Fibroblast of lung (primary cell): ENCODE measurements around the gene KIF5A. TPM values are rescaled to one million over a fixed set of nuclear protein-coding genes. Genes with fewer than 3 reads are reported as not detected.
A peak's percentile ranks its signal among the peaks of the same experiment; 100 is the strongest.

Experiments used
- DNase-seq, 2 donors: peaks; one replicate each; pipeline versions ENCODE4 v3.0.0 to v3.0.0-alpha.2; 2010; ENCODE audit warnings: low read depth in 2 of 2
- H2AFZ ChIP-seq: 2 replicates; pipeline ENCODE4 v1.5.1; 2012; ENCODE audit warnings: low read length, control low read depth, inconsistent platforms
- H3K27ac ChIP-seq: 2 replicates; pipeline ENCODE4 v1.5.1; 2011; ENCODE audit warnings: low read length, control low read depth; ENCODE audit not compliant: insufficient read depth
- H3K27me3 ChIP-seq: 2 replicates; pipeline ENCODE4 v1.5.1; 2011; ENCODE audit warnings: mild to moderate bottlenecking, low read length; ENCODE audit not compliant: control insufficient read depth, insufficient read depth
- H3K36me3 ChIP-seq: 2 replicates; pipeline ENCODE4 v1.5.1; 2011; ENCODE audit warnings: low read length; ENCODE audit not compliant: control insufficient read depth, insufficient read depth
- H3K4me1 ChIP-seq: 2 replicates; pipeline ENCODE4 v1.5.1; 2011; ENCODE audit warnings: low read length; ENCODE audit not compliant: control insufficient read depth, insufficient read depth; ENCODE audit errors: extremely low read depth
- H3K4me2 ChIP-seq: 2 replicates; pipeline ENCODE4 v1.5.1; 2011; ENCODE audit warnings: low read length, control low read depth; ENCODE audit not compliant: insufficient read depth; ENCODE audit errors: extremely low read depth
- H3K4me3 ChIP-seq, 4 experiments: fragments of 200-600 bp in 1 of 4; sonication (generic) in 1 of 4; replicated peaks in 1 of 4; 2 replicates each; pipeline ENCODE4 v1.5.1; 2011 to 2016; ENCODE audit warnings: low read length in 4 of 4, low read depth in 3 of 4, mild to moderate bottlenecking in 3 of 4, control low read depth in 2 of 4, inconsistent platforms in 1 of 4, mixed read lengths in 1 of 4; ENCODE audit not compliant: insufficient read depth in 1 of 4; ENCODE audit errors: control extremely low read depth in 1 of 4
- H3K79me2 ChIP-seq: 2 replicates; pipeline ENCODE4 v1.5.1; 2012; ENCODE audit warnings: mild to moderate bottlenecking, low read length, inconsistent platforms; ENCODE audit not compliant: control insufficient read depth, insufficient read depth
- H3K9ac ChIP-seq: 2 replicates; pipeline ENCODE4 v1.5.1; 2011; ENCODE audit warnings: mild to moderate bottlenecking, low read length, control low read depth; ENCODE audit not compliant: insufficient read depth
- H3K9me3 ChIP-seq: 2 replicates; pipeline ENCODE4 v1.5.1; 2012; ENCODE audit warnings: low read depth, low read length; ENCODE audit not compliant: control insufficient read depth, insufficient read depth
- H4K20me1 ChIP-seq: 2 replicates; pipeline ENCODE4 v1.5.1; 2011; ENCODE audit warnings: low read length; ENCODE audit not compliant: control insufficient read depth, insufficient read depth; ENCODE audit errors: extremely low read depth
- CTCF ChIP-seq, 2 donors: IDR thresholded peaks in 1 of 2; conservative IDR thresholded peaks in 1 of 2; 1 replicate in 1 of 2; 2 replicates in 1 of 2; pipeline ENCODE4 v1.5.1; 2011 to 2012; ENCODE audit warnings: low read length in 2 of 2, control low read depth in 1 of 2, inconsistent platforms in 1 of 2, low read depth in 1 of 2, mild to moderate bottlenecking in 1 of 2
- EZH2 ChIP-seq: IDR thresholded peaks from 2 replicates; pipeline ENCODE4 v1.5.1; 2012; ENCODE audit warnings: low read length, control low read depth, mild to moderate bottlenecking; ENCODE audit errors: missing control alignments
- polyA plus RNA-seq, 2 donors: library from polyadenylated mRNA; depleted of rRNA in 1 of 2; stranded (reverse) in 1 of 2; unstranded in 1 of 2; fragments of >200 nt; gene quantifications; 2 replicates each; pipeline ENCODE4 v1.2.1, GENCODE V29; 2011 to 2012; ENCODE audit warnings: missing spikeins in 1 of 2
- total RNA-seq: library from RNA; depleted of rRNA; stranded (reverse); fragments of >200 nt; gene quantifications from 2 replicates; pipeline ENCODE4 v1.2.1, GENCODE V29; 2014

Gene KIF5A
- total and polyA plus RNA-seq, 2 donors (not counting 1 experiment from before 2014, with no cell fraction given): 0.53 to 1.3 TPM

DNA sequence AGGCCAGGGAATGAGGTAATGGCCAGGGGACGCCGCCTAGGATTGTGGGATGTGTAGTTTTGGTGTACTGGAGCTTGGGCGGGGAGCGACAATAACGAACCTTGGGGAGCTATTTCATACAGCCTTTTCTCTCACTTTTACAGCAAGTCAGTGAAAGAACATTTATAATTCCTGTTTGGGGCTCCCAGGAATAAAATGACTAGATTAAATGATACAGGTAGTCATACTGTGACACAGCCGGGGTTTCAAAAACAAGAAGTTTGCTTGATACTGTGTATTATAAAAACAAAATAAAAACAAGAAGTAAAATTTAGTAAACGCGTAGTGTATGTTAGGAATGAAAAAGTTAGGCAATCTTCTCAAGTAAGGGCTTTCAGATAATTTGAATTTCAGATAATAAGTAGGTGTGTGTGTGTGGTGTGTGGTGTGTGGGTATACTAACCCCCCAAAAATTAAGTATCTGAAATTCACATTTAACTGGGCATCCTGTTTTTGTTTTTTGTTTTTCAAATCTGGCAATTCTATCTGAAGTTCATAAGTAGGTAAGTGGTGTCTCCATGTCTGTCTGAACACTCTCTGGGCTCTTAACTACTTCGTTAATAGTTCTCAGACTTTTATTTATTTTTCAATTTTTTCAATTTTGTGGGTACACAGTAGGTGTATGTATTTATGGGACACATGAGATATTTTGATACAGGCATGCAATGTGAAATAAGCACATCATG, 2.4 kb upstream of the KIF5A start:
- peaks cover 10% of the 10 kb centered on the region for H3K27me3 ChIP-seq
- H2AFZ ChIP-seq: peak overlapping the region; percentile 34
- peaks cover 7% of the 10 kb centered on the region for H3K4me1 ChIP-seq
- H4K20me1 ChIP-seq: no peaks in the 10 kb centered on the region
- H3K9ac ChIP-seq: peak overlapping the region; percentile 90
- peak overlapping the region; percentile 42 for H3K4me2 ChIP-seq
- H3K9me3 ChIP-seq: no peaks in the 10 kb centered on the region
- peaks cover 28% of the 10 kb centered on the region for H3K79me2 ChIP-seq
- TF ChIP-seq CTCF (conservative IDR thresholded peaks at IDR 0.05 in 1 of 2, IDR thresholded peaks at IDR 0.05 in 1 of 2; ENCODE audit: low read depth in 1 of 2, low read length in 2 of 2) (no peak), EZH2 (no peak)
- no peak overlapping the region for H3K27ac ChIP-seq
- no peak for DNase-seq
- H3K36me3 ChIP-seq: peaks cover 1% of the 10 kb centered on the region
- peak overlapping the region in 3 of 4 experiments; percentile 78 to 96 (median 90) for H3K4me3 ChIP-seq

DNA sequence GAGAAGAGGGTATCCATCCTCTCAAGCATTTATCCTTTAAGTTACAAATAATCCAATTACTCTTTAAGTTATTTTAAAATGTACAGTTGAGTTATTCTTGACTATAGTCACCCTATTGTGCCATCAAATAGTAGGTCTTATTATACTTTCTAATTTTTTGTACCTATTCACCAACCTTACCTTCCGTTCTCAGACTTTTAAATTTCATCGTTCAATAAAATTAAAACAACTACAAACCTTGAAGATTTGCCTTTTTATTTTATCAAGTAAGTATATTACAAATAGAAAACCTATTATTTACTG, 1.9 kb upstream of the KIF5A start:
- no peaks in the 10 kb centered on the region for H3K9me3 ChIP-seq
- H3K4me1 ChIP-seq: peaks cover 8% of the 10 kb centered on the region
- no peaks in the 10 kb centered on the region for H4K20me1 ChIP-seq
- no peak for TF ChIP-seq EZH2
- TF ChIP-seq CTCF (conservative IDR thresholded peaks at IDR 0.05 in 1 of 2, IDR thresholded peaks at IDR 0.05 in 1 of 2; ENCODE audit: low read depth in 1 of 2, low read length in 2 of 2): no peak
- H3K4me3 ChIP-seq: no peak overlapping the region
- no peak overlapping the region for H3K9ac ChIP-seq
- H3K79me2 ChIP-seq: peaks cover 28% of the 10 kb centered on the region
- peaks cover 1% of the 10 kb centered on the region for H3K36me3 ChIP-seq
- no peak overlapping the region for H2AFZ ChIP-seq
- DNase-seq: no peak
- H3K4me2 ChIP-seq: no peak overlapping the region
- H3K27me3 ChIP-seq: peaks cover 12% of the 10 kb centered on the region
- H3K27ac ChIP-seq: no peak overlapping the region

- no peak for TF ChIP-seq CTCF (conservative IDR thresholded peaks at IDR 0.05 in 1 of 2, IDR thresholded peaks at IDR 0.05 in 1 of 2; ENCODE audit: low read depth in 1 of 2, low read length in 2 of 2)
- TF ChIP-seq EZH2: no peak
- Histone ChIP-seq H3K9ac (no peak overlapping the region), H3K79me2 (peaks cover 27% of the 10 kb centered on the region), H3K27me3 (peaks cover 16% of the 10 kb centered on the region), H3K27ac (no peak overlapping the region), H3K4me3 (no peak overlapping the region), H3K4me2 (no peak overlapping the region), H4K20me1 (no peaks in the 10 kb centered on the region), H2AFZ (no peak overlapping the region), H3K9me3 (no peaks in the 10 kb centered on the region), H3K36me3 (peaks cover 1% of the 10 kb centered on the region), H3K4me1 (peaks cover 9% of the 10 kb centered on the region)
- DNase-seq: no peak
Observed at GRCh38 chr12:57548488-57548887, 1.4 kb upstream of the KIF5A start.
